HuH-7 (cell line): Measurements from ENCODE around the gene SYCN.

Experiments used
- DNase-seq: peaks from one replicate; pipeline ENCODE4 v3.0.0; 2011; ENCODE audit warnings: low spot score

SYCN gene

DNA sequence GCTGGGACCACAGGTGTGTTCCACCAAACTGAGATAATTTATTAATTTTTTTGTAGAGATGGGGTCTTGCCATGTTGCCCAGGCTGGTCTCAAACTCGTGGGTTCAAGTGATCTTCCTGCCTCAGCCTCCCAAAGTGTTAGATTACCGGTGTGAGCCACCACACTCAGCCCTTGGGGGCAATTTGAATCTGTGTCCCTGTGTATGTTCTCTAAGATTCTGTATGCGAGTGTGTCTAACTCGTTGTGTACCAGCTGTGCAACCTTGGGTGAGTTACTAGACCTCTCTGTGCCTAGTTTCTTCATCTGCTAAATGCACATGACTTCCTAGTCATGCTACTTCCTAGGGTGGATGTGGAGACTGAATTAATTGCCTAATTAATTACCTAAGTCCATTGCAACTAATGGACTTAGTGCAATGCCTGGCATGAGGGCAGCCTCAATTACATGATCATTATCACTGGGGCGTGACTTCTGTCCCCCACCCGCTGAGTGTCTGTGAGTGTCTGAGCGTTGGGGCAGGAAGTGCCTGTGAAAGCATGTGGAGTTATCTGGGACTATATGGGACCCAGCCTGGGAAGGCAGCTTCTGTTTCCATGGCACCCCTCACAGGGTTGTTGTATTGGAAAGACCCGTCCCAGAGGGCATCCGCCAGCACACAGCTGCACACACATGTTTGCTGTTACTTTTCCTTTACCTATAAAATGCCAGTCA, 9.1 kb downstream of the SYCN start:
- DNase-seq = no peak

DNA sequence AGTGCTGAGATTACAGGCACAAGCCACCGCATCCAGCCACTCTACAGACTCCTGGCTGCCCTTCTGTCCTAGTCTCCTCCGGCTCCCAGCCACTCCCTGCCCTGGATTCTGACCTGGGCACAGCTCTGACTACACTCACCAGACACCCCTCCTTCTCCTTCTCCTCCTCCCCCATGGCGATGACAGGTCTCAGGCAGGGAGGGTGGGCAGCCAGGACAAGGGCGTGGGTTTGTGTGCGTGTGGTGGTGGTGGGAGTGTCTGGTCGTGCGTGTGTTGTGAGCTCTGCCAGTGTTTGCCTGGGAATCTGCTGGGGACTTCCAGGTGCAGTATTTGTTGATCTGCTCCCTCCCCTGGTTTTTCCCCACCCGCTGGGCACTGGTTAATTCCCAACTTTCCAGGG, 10.3 kb downstream of the SYCN start:
- DNase-seq = no peak

DNA sequence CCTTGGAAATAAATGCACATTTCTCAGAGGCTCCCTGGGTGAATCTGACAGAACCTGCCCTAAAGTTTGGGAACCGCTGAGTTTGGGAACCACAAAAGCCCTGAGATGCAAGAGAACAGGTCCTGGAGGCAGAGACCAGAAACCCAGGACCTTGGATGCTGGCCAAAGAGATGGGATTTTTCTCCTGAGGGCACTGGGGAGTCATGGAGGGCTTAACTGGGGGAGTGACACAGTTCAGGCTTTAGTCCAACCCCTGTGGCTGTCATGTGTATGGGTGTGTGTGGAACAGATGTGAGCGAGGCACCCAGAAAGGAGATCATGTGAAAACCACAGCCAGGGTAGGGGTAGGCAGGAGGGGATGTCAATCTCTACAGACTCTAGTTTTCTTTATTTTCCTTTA, 11.2 kb downstream of the SYCN start:
- no peak for DNase-seq

DNA sequence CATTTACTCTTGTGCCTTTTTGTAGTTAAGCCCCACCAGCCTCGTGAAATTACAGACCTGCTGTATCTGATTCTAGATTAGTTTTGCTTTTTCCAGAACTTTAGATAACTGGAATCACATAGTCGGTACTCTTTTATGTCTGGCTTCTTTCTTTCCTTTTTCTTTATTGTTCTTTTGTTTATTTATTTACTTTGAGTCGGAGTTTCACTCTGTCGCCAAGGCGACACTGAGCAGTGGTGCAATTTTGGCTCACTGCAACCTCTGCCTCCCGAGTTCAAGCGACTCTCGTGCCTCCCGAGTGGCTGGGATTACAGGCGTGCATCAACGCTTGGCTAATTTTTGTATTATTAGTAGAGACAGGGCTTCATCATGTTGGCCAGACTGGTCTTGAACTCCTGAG, 13.3 kb downstream of the SYCN start:
- DNase-seq = no peak

DNA sequence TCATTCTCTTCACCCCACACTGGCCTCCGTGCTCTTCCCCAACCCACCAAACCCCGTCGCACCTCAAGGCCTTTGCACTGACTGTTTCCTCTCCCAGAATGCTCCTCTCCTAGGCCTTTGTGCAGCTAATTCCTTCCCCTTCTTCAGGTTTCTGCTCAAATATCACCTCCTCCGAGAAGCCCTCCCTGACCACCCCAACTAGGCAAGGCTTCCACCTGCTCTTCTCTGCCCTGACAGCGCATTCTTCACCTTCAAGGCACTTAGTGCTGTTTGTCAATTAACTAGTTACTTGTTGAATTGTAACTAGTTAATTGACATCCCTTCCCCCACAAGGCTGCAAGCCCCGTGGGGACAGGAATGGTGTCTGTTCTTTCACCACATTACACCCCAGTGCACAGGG, 15.1 kb downstream of the SYCN start:
- DNase-seq = no peak

DNA sequence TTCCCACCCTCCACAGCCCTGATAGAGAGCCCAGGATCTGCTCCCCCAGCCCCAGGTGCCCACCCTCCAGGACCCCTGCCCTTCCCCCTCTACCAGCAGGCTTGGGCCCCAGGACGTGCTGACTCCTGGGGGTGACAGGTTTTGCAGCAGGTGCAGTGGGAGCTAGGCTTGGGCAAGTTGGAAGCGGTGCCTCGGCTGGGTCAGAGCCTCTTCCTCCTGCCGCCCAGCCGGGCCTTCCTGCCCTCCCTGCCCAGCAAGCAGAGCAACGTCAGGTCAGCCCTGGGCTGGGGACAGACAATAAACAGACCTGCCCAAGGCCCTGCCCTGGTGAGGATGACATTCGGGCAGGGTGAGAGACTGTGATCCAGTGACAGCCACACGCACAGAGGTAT, 16.5 kb downstream of the SYCN start:
- DNase-seq = no peak

DNA sequence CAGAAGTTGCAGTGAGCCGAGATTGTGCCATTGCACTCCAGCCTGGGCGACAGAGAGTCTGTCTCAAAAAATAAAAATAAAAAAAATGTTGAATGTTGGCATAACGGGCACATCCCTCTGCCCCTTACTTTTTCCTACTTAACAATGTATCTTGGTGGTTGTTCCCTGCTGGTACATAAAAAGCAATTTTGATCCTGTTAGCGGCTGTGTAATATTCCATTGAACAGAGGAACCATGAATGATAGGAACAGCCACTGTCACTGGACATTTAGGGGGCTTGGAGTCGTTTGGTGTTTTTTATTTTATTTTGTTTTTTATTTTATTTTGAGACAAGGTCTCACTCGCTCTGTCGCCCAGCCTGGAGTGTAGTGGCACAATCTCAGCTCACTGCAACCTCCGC, 17.7 kb downstream of the SYCN start:
- DNase-seq = no peak

DNA sequence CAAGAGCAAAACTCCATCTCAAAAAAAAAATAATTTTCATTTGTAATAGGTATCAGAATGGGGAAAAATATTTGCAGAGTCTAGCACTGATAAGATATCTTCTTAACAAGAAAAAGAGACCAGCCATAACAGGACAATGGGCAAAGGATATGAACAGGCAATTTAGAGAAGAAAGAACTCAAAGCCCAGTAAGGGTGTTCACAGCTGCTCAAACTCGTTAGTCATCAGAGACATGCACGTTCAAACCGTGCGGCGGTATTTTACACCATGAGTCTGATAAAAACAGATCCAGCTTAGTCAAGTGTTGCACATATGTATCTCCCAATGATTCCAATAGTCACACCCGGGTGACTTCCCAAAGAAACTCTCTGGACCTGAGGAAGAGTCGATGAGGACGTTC, 21.0 kb downstream of the SYCN start:
- no peak for DNase-seq

DNA sequence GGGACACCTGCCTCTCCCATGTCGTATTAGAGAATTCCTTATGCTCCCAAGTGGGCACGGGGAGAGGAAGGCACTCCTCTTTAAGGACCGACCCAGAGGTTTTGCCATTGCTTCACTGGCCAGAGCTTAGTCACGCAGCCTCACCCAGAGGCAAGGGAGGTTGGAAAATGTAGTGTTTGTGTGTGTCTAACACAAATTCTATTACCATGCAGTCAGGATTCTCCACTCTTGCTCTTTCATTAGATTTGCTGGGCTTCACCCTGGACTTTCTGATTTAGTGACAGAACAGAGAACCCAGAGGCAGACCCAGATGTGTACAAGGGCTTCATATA, 21.9 kb downstream of the SYCN start:
- no peak for DNase-seq

DNA sequence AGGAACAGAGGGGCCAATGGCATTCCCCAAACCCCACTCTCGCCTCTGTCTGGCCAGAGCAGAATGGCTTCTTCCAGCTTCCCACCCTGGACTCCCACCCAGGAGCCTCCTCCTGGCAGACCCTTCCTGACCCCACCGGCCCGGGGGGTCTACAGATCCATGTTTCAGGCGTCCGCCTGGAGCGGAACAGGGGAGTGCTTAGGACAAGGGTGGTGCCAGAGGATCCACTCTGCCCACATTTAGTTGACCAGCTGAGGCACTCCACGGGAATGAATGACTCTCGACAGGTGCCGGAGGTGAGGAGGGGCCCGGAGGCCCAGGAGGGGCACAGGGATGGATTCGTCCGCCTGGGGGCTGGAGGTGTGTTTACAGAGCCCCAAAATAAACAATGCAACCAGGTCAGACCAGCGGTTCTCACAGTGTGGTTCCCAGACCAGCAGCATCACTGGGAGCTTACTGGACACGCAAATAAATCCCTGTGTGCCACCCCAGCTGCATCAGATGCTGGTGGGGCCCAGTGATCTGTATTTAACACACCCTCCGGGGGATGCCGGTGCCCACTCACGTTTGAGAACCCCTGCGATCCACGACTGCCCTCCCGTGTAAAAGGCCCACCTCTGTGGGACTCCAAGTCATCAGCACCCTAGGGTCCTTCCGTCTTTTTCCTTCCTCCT, 22.4 kb downstream of the SYCN start:
- no peak for DNase-seq

DNA sequence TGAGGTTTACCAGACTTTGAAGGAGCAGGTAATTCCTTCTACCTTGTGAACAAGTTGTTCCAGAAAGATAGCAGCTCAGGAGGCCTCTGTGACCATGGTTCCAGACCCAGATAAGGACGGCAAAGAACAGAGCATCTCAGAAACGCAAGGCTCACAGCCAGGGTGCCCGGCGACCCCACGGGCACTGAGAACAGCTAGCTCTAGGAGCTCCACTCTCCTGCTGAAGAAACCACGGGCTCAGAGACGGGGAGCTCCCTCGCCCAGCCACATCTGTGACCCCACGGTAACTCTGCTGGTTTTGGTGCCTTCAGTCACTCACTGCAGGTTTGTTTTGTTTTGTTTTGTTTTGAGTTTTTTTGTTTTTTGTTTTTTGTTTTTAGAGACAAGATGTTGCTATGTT, 23.3 kb downstream of the SYCN start:
- DNase-seq = no peak

DNA sequence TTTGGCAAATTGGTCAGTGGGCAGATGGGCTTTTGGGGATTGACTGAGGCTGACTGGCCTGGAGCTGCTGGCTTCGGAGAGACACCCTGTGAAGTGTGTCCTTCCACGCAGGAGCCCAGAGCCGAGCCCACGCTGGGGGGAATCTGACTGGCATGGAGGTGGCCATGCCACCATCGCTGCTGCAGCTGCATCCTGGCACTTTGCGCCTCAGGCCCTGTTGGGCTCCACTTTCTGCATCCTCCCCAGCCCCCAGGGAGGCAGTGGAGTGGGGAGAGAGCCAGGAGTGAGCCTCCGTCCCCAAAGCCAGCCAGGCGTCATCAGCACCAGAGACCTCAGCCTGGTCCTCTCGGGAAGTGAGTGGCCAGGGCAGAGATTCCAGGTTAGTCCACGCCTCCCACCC, 24.3 kb downstream of the SYCN start:
- no peak for DNase-seq

DNA sequence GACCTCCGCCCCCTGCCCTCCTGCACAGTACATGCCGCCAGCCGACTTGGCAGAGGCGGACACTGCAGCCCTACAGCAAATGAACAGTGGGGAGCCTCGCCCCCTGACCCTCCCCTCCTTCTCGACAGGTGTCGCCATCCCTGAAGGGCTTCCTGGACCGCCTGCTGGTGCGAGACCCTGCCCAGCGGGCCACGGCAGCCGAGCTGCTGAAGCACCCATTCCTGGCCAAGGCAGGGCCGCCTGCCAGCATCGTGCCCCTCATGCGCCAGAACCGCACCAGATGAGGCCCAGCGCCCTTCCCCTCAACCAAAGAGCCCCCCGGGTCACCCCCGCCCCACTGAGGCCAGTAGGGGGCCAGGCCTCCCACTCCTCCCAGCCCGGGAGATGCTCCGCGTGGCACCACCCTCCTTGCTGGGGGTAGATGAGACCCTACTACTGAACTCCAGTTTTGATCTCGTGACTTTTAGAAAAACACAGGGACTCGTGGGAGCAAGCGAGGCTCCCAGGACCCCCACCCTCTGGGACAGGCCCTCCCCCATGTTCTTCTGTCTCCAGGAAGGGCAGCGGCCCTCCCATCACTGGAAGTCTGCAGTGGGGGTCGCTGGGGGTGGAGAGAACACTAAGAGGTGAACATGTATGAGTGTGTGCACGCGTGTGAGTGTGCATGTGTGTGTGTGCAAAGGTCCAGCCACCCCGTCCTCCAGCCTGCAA, 25.6 kb downstream of the SYCN start:
- no peak for DNase-seq

DNA sequence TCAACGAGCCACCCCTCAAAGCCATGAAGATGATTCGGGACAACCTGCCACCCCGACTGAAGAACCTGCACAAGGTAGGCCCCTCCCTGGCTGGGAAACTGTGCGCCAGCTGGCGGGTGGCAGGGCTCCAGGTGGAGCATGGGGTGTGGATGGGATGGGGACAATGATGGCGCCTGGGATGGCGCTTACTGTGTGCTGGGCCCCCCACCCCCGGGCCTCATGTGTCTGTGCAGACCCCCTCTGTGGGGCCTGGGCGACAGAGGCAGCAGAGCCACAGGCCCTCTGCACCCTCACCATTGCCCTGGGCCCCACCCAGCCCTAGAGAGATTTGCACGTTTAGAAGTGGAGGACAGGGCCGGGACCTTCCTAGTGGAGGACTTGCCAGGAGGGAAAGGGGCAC, 26.3 kb downstream of the SYCN start:
- DNase-seq = no peak

DNA sequence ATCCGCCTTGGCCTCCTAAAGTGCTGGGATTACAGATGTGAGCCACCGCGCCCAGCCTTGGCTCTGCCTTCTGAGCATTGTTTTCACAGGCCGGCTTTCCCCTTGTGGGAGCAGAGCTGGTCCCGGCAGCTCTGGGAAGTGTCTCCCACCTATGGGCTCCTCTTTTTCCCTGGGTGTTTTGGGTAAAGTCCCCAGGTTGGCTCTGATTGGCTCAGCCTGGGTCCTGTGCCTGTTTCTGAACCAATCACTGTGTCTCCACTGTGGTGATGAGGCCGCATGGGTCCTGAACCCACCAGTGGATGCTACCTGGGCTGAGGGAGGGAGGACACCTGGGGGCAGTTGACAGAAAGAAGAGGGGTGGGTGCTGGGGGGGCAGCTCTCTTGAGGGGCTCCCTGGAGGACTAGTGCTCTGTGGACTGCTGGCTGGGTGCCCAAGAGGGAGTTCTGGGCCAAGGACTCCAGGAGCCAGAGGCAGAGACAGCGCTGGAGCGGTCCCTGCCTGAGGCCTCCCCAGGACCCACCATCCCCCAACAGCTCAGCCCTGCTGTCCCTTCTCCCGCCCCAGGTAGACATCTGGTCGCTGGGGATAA, 26.9 kb downstream of the SYCN start:
- DNase-seq = no peak

DNA sequence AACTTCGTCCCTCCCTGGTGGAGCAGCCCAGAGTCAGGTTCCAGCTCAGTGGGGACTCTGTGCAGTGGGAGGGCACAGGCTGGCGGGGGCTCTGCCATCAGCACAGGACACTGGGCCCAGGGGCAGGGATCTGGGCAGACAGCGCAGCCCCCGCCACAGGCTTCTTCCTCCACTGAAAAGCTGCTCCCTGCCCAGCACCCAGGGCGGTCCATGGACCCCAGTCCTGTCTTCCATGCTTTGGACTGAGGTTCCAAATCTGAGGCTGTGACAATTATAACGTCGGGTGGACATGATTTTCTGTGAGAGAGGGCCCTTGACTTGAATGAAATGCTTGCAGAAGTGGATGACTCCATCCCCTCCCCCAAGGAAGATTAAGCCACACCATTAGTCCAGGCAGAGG, 28.5 kb downstream of the SYCN start:
- DNase-seq = no peak

DNA sequence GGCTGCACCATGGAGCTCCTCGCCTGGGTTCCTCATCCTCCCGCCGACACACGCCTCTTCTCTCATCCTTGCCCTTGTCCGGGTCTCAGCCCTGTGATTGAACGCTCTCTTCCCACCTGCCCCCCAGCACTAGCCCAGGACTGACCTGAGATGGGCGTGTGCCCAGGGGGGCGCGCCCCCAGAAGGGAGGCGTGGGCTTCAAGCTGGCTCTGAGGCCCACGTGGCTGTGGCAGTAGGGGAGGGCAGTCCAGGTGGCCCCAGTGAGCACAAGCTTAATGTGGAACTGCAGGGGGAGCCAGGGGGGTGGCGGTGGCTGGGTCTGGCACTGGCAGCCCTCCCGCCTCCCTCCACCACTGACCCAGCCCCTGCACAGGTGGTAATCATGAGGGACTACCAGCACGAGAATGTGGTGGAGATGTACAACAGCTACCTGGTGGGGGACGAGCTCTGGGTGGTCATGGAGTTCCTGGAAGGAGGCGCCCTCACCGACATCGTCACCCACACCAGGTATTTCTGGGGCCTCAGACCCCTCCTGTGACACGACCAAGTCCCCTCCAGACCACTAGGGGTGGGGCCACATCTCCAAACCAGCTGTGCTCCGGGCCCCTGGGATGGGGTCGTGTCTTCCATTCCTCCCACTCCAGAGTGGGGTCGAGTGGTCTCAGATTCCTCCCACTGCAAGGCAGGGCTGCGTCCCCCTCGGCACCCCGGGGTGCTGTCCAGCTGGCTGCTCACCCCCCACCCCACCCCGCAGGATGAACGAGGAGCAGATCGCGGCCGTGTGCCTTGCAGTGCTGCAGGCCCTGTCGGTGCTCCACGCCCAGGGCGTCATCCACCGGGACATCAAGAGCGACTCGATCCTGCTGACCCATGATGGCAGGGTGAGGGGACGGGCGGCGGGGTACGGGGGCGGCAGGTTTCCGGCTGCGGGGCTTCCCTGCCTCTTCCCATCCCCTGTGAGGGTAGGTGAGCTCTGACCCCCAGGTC, 29.2 kb downstream of the SYCN start:
- DNase-seq = no peak

DNA sequence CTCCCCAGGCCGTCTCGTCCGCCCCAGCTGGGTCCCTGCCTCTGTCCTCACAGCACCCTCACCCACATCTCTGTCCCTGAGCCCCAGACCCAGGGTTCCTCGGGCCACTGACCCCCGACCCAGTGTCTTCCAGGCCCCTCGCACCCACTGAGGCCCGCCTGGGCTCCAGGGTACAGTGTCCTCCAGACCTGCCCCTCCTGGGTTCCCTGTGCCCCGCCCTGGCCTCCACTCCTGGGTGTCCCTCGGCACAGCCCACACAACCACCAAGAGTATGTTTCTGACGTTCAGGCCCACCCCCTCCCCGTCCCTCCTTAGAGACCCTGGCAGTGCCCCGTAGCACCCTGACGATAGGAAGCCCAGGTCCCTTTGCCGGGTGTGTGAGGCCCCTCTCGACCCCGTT, 29.9 kb downstream of the SYCN start:
- no peak for DNase-seq

DNA sequence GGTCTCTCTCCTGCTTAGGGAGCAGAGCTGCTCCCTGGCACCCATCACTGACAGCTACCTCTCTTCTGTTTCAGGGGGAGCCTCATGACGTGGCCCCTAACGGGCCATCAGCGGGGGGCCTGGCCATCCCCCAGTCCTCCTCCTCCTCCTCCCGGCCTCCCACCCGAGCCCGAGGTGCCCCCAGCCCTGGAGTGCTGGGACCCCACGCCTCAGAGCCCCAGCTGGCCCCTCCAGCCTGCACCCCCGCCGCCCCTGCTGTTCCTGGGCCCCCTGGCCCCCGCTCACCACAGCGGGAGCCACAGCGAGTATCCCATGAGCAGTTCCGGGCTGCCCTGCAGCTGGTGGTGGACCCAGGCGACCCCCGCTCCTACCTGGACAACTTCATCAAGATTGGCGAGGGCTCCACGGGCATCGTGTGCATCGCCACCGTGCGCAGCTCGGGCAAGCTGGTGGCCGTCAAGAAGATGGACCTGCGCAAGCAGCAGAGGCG, 30.5 kb downstream of the SYCN start:
- no peak for DNase-seq

DNA sequence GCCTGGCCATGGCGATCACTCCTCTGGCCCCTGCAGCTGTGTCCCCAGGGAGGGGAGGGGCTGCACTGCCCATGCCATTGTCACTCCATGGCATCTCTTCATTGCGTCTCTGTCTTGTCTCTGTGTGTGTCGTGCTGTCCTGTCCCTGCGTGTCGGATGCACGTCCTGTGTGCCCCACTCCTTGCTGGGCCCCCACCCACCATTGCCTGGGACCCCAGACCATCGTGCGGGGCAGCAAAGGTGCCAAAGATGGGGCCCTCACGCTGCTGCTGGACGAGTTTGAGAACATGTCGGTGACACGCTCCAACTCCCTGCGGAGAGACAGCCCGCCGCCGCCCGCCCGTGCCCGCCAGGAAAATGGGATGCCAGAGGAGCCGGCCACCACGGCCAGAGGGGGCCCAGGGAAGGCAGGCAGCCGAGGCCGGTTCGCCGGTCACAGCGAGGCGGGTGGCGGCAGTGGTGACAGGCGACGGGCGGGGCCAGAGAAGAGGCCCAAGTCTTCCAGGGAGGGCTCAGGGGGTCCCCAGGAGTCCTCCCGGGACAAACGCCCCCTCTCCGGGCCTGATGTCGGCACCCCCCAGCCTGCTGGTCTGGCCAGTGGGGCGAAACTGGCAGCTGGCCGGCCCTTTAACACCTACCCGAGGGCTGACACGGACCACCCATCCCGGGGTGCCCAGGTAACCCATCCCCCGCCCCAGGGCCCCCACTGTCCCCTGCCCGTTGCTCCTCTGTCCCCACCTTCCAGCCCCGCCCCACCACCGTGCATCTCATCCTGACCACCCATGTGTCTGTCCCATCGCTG, 31.2 kb downstream of the SYCN start:
- no peak for DNase-seq
